ENCODE measurements around the gene SEC14L3. TPM values are rescaled to one million over a fixed set of nuclear protein-coding genes. Genes with fewer than 3 reads are reported as not detected.

SEC14L3 gene
- polyA plus RNA-seq, 1 of the 3 experiments (the other 2 are of a cell fraction): not detected

DNA sequence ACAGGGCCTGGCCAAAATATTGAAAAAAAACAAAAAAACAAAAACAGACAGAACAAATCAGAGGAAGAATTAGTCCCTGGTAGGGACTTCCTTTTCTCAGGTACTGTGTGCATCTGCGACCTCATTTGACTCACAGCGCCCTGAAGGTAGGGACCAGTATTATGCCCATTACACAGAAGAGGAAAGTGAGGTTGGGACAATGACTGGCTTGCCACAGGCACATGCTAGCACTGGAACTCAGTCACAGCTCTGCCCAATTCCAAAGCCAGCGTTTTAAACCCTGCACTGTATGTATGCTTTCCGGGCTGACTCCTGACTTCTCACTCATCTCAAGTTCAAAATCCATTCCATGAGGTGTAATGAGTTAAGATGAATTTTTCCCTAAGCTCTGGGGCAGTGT, 30.3 kb upstream of the SEC14L3 start:
- ChIA-PET POLR2A (no interaction called here), CTCF (interaction anchor here (1.3 kb wide), 1 partner anchor 16 kb away, joined by 3 read pairs; no protein-coding TSS in a partner anchor)
- Histone ChIP-seq H3K9me2 (no peaks in the 10 kb centered on the region), H3K4me2 (no peak overlapping the region), H3K27ac (ENCODE audit: low read depth in 2 of 2, low read length in 1 of 2) (no peak overlapping the region), H3K9me3 (no peaks in the 10 kb centered on the region), H3F3A (replicated peaks; ENCODE audit: insufficient read depth) (no peaks in the 10 kb centered on the region), H4K20me1 (ENCODE audit: insufficient read depth) (no peaks in the 10 kb centered on the region), H3K27me3 (ENCODE audit: insufficient read depth) (peaks cover 7% of the 10 kb centered on the region; the same call in 1 of the 2 replicates), H2AFZ (ENCODE audit: low read depth) (no peak overlapping the region), H3K4me1 (ENCODE audit: control insufficient read depth in 1 of 2, insufficient read depth in 2 of 2, low read depth in 1 of 2, low read length in 1 of 2) (peaks cover 0 to 3% of the 10 kb centered on the region in 2 experiments; a peak in 1 of 4 replicates), H3K4me3 (ENCODE audit: low read depth in 2 of 2, low read length in 1 of 2) (no peak overlapping the region), H3K36me3 (replicated peaks in 1 of 2; ENCODE audit: control insufficient read depth in 1 of 2, insufficient read depth in 2 of 2, low read length in 1 of 2) (no peaks in the 10 kb centered on the region), H3K79me2 (ENCODE audit: insufficient read depth) (no peaks in the 10 kb centered on the region), H3K9ac (no peak overlapping the region)
- TF ChIP-seq CHD2 (IDR thresholded peaks at IDR 0.05; ENCODE audit: low read length, partially characterized antibody): no peak
- WGBS (ENCODE audit: low lambda C conversion rate): 75% methylated on average over 4 of the region's 4 CpGs
- no peak for DNase-seq

GRCh38 chr22:30500628-30501027, 28.8 kb upstream of the SEC14L3 start:
- Histone ChIP-seq H3K9ac (no peak overlapping the region), H3K27ac (ENCODE audit: low read depth in 2 of 2, low read length in 1 of 2) (no peak overlapping the region), H3K4me2 (no peak overlapping the region), H3F3A (replicated peaks; ENCODE audit: insufficient read depth) (no peaks in the 10 kb centered on the region), H3K9me3 (no peaks in the 10 kb centered on the region), H3K36me3 (replicated peaks in 1 of 2; ENCODE audit: control insufficient read depth in 1 of 2, insufficient read depth in 2 of 2, low read length in 1 of 2) (no peaks in the 10 kb centered on the region), H3K4me3 (ENCODE audit: low read depth in 2 of 2, low read length in 1 of 2) (no peak overlapping the region), H3K4me1 (ENCODE audit: control insufficient read depth in 1 of 2, insufficient read depth in 2 of 2, low read depth in 1 of 2, low read length in 1 of 2) (no peaks in the 10 kb centered on the region), H2AFZ (ENCODE audit: low read depth) (no peak overlapping the region), H3K27me3 (ENCODE audit: insufficient read depth) (peaks cover 15% of the 10 kb centered on the region; the same call in 1 of the 2 replicates), H4K20me1 (ENCODE audit: insufficient read depth) (no peaks in the 10 kb centered on the region), H3K9me2 (no peaks in the 10 kb centered on the region), H3K79me2 (ENCODE audit: insufficient read depth) (no peaks in the 10 kb centered on the region)
- no peak for DNase-seq
- 52% methylated on average over 6 of the region's 6 CpGs for WGBS (ENCODE audit: low lambda C conversion rate)
- CTCF ChIA-PET: no interaction called here
- TF ChIP-seq TCF12 (IDR thresholded peaks at IDR 0.05) (no peak), GABPA (IDR thresholded peaks at IDR 0.05; ENCODE audit: low read depth) (no peak)
- POLR2A ChIA-PET: no interaction called here

DNA sequence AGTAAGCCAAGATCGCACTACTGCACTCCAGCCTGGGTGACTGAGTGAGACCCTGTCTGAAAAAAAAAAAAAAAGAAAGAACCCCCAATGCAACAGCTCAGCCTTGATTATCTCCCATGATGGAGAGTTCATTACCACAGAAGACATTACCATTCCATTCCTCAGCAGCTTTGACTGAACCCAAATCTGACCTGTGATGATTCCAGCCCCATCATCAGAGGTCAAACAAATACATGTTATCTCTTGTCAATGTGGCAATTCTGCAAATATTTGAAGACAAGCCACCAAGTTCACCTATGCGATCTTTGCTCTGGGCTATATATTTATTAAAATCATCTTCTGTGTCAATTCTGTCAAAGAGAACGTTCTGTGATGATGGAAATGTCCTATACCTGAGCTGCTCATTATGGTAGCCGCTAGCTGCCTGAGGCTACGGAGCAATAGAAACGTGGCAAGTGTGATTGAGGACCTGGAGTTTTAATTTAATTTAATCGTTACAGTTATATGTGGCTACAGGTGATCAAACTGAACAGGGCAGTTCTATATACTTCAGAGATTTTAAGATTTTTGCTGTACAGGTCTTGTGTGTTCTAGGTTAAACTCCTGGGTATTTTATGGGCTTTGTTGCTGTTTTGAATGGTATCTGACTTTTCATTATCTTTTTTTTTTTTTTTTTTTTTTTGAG, 25.8 kb upstream of the SEC14L3 start:
- no peaks in the 10 kb centered on the region for H3F3A ChIP-seq (replicated peaks; ENCODE audit: insufficient read depth)
- H4K20me1 ChIP-seq (ENCODE audit: insufficient read depth): no peaks in the 10 kb centered on the region
- no peak overlapping the region for H3K4me2 ChIP-seq
- ChIA-PET CTCF (interaction anchor here (1.0 to 1.4 kb wide), 2 partner anchors 9 to 11 kb away, joined by 4 read pairs; no protein-coding TSS in a partner anchor), POLR2A (no interaction called here)
- H3K27me3 ChIP-seq (ENCODE audit: insufficient read depth): peaks cover 15% of the 10 kb centered on the region; the same call in 1 of the 2 replicates
- no peaks in the 10 kb centered on the region for H3K9me3 ChIP-seq
- H3K4me1 ChIP-seq (ENCODE audit: control insufficient read depth in 1 of 2, insufficient read depth in 2 of 2, low read depth in 1 of 2, low read length in 1 of 2): no peaks in the 10 kb centered on the region
- no peaks in the 10 kb centered on the region for H3K9me2 ChIP-seq
- no peak for TF ChIP-seq POLR2AphosphoS5 (IDR thresholded peaks at IDR 0.05; ENCODE audit: low read depth, low read length)
- TF ChIP-seq EP300 (IDR thresholded peaks at IDR 0.05; ENCODE audit: borderline replicate concordance in 1 of 2, low read depth in 1 of 2, low read length in 1 of 2): no peak
- TF ChIP-seq RAD21 (IDR thresholded peaks at IDR 0.05; ENCODE audit: low read length): no peak
- TF ChIP-seq TAF1 (IDR thresholded peaks at IDR 0.05; ENCODE audit: borderline replicate concordance, low read depth, low read length): no peak
- no peak for TF ChIP-seq ELF1 (IDR thresholded peaks at IDR 0.05)
- no peak for TF ChIP-seq EZH2phosphoT487 (IDR thresholded peaks at IDR 0.05; ENCODE audit: borderline replicate concordance, low read depth)
- no peak for TF ChIP-seq MEF2A (IDR thresholded peaks at IDR 0.05; ENCODE audit: borderline replicate concordance, low read depth)
- H2AFZ ChIP-seq (ENCODE audit: low read depth): no peak overlapping the region
- H3K4me3 ChIP-seq (ENCODE audit: low read depth in 2 of 2, low read length in 1 of 2): no peak overlapping the region
- DNase-seq: no peak
- H3K27ac ChIP-seq (ENCODE audit: low read depth in 2 of 2, low read length in 1 of 2): no peak overlapping the region
- no peaks in the 10 kb centered on the region for H3K36me3 ChIP-seq (replicated peaks in 1 of 2; ENCODE audit: control insufficient read depth in 1 of 2, insufficient read depth in 2 of 2, low read length in 1 of 2)
- H3K9ac ChIP-seq: no peak overlapping the region
- H3K79me2 ChIP-seq (ENCODE audit: insufficient read depth): no peaks in the 10 kb centered on the region
- 34% methylated on average over 7 of the region's 7 CpGs for WGBS (ENCODE audit: low lambda C conversion rate)

All from SK-N-SH (cell line).